ENCODE measurements around the gene GFOD1. TPM values are rescaled to one million over a fixed set of nuclear protein-coding genes. Genes with fewer than 3 reads are reported as not detected.

Gene GFOD1
- total RNA-seq, 1 donor from 2014 or later: 8.4 TPM

DNA sequence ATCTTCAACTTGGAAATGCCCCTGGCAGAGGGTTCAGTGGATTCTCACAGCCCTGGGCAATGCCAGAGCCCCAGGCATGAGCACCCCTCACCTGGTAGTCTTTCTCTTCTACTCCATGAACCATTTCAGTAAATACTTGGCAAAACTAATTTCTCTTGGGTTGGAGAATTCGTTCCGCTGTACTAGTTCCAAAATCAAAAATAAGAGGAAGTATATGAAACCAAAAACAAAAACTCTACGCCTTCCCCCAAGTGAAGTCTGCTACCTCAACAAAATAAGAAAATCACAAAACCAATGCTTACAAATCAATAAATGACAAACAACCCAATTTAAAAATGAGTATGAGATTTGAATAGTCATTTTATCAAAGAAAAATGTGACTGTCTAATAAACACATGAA is 12.6 kb downstream of the GFOD1 start:
- POLR2A ChIA-PET: interaction anchor here (0.7 kb wide), 1 partner anchor 34 kb away, joined by 3 read pairs; no protein-coding TSS in a partner anchor
- ATAC-seq (ENCODE audit: low read depth) (no peak), DNase-seq (no peak)
- CTCF ChIA-PET: no interaction called here
- Mint-ChIP-seq H3K9me3 (no peaks in the 10 kb centered on the region), H3K27ac (peak overlapping the region; percentile 68), H3K4me3 (peak overlapping the region; percentile 48), H3K36me3 (ENCODE audit: low read depth) (peaks cover 17% of the 10 kb centered on the region), H3K27me3 (no peaks in the 10 kb centered on the region), H3K4me1 (peaks cover 65% of the 10 kb centered on the region)
- intact Hi-C loops (cut with micrococcal nuclease): no loop called here
- TF ChIP-seq, protein P1, sequence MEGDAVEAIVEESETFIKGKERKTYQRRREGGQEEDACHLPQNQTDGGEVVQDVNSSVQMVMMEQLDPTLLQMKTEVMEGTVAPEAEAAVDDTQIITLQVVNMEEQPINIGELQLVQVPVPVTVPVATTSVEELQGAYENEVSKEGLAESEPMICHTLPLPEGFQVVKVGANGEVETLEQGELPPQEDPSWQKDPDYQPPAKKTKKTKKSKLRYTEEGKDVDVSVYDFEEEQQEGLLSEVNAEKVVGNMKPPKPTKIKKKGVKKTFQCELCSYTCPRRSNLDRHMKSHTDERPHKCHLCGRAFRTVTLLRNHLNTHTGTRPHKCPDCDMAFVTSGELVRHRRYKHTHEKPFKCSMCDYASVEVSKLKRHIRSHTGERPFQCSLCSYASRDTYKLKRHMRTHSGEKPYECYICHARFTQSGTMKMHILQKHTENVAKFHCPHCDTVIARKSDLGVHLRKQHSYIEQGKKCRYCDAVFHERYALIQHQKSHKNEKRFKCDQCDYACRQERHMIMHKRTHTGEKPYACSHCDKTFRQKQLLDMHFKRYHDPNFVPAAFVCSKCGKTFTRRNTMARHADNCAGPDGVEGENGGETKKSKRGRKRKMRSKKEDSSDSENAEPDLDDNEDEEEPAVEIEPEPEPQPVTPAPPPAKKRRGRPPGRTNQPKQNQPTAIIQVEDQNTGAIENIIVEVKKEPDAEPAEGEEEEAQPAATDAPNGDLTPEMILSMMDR (IDR thresholded peaks at IDR 0.05): no peak

DNA sequence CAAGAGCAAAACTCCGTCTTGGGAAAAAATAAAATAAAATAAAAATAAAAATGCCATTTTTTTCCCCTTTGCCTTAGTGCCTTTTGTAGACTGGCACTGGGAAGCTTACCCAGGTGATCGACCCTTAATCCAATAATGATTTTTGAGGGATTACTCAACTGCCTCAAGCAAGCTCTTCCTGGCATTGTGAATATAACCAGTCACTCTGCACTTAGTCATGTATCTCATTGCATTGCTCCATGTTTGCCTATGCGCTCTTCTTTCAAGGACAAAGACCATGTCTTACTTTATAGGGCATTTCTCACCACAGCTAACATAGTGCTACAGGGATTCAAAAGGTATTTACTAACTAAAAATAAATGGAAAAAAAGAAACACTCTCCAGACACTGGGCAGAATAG is 13.0 kb downstream of the GFOD1 start:
- no peaks in the 10 kb centered on the region for H3K27me3 Mint-ChIP-seq
- ChIA-PET POLR2A (interaction anchor here (0.5 to 1.2 kb wide), 2 partner anchors 12 to 1464 kb away, joined by 3 to 6 read pairs; no protein-coding TSS in a partner anchor), CTCF (no interaction called here)
- intact Hi-C loops (cut with micrococcal nuclease): no loop called here
- no peak for ATAC-seq (ENCODE audit: low read depth)
- DNase-seq: no peak
- no peaks in the 10 kb centered on the region for H3K9me3 Mint-ChIP-seq
- TF ChIP-seq, protein P1 (IDR thresholded peaks at IDR 0.05): no peak
- peak overlapping the region; percentile 68 for H3K27ac Mint-ChIP-seq
- peaks cover 63% of the 10 kb centered on the region for H3K4me1 Mint-ChIP-seq
- peak overlapping the region; percentile 48 for H3K4me3 Mint-ChIP-seq
- H3K36me3 Mint-ChIP-seq (ENCODE audit: low read depth): peaks cover 15% of the 10 kb centered on the region

DNA sequence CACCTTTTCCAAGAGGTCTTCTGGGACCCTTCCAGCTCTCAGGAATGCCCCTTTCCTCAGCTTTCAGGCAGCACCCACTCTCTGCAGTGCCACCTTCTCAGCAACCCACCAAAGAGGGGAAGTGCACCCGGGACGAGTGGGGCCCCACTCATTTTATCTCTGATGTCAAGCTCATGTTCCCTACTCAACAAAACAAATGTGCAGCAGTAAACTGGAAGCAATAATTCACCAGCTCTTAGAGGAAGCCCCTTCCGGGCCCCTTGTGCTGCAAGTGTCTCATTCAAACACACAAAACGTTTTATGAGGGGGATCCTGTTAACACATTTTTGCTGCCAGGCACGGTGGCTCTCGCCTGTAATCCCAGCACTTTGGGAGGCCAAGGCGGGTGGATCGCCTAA is 13.6 kb downstream of the GFOD1 start:
- Mint-ChIP-seq H3K36me3 (ENCODE audit: low read depth) (peaks cover 16% of the 10 kb centered on the region), H3K9me3 (no peaks in the 10 kb centered on the region), H3K4me1 (peaks cover 59% of the 10 kb centered on the region), H3K4me3 (no peak overlapping the region), H3K27ac (no peak overlapping the region), H3K27me3 (no peaks in the 10 kb centered on the region)
- DNase-seq (no peak), ATAC-seq (ENCODE audit: low read depth) (no peak)
- TF ChIP-seq, protein P1 (IDR thresholded peaks at IDR 0.05): no peak
- ChIA-PET POLR2A (interaction anchor here (0.5 to 1.2 kb wide), 2 partner anchors 13 to 1463 kb away, joined by 3 to 6 read pairs; no protein-coding TSS in a partner anchor), CTCF (interaction anchor here (0.6 kb wide), 1 partner anchor 116 kb away, joined by 5 read pairs; no protein-coding TSS in a partner anchor)
- intact Hi-C loops (cut with micrococcal nuclease): no loop called here

DNA sequence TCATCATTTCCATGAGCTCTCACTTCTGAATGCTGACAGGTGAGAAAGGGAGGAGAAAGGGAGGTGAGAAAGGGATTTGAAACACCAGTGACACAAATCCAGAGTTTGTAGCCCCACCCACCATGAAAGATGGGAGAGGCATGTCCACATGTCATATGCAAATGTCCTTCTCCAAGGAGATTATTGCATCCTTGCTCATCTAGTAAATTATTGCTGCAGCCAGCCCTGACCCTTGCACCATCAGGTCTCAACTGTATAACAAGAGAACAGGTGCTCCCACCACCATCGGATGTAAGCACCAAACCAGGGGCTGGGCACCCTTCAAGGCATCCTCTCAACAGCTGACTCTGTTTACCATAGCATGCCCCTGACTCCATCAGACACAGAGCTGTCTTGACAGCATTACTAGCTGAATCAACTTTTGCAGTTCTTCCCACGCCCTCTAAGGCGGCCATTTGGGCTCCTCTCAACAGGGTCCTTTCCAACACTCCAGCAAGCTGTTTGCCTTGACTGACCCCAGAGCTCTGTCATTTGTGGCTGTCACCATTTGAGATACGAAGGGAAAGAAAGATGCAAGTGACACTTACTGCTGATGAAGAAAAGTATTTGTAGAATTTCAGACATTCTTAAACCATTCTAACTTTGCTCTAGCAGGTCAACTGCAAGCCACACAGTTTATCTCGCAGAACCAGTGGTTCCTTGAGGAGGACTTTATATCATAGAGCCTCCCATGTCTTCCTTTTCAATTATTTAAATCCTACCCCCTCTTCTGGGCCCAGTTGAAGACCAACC is 14.2 kb downstream of the GFOD1 start:
- TF ChIP-seq, protein P1 (IDR thresholded peaks at IDR 0.05): no peak
- no peak for ATAC-seq (ENCODE audit: low read depth)
- Mint-ChIP-seq H3K9me3 (no peaks in the 10 kb centered on the region), H3K4me1 (peaks cover 53% of the 10 kb centered on the region), H3K4me3 (no peak overlapping the region), H3K27me3 (no peaks in the 10 kb centered on the region), H3K36me3 (ENCODE audit: low read depth) (peaks cover 14% of the 10 kb centered on the region), H3K27ac (no peak overlapping the region)
- intact Hi-C loops (cut with micrococcal nuclease): no loop called here
- no peak for DNase-seq
- ChIA-PET CTCF (interaction anchor here (0.6 kb wide), 1 partner anchor 116 kb away, joined by 5 read pairs; no protein-coding TSS in a partner anchor), POLR2A (interaction anchor here (1.2 kb wide), 1 partner anchor 13 kb away, joined by 6 read pairs; no protein-coding TSS in a partner anchor)

DNA sequence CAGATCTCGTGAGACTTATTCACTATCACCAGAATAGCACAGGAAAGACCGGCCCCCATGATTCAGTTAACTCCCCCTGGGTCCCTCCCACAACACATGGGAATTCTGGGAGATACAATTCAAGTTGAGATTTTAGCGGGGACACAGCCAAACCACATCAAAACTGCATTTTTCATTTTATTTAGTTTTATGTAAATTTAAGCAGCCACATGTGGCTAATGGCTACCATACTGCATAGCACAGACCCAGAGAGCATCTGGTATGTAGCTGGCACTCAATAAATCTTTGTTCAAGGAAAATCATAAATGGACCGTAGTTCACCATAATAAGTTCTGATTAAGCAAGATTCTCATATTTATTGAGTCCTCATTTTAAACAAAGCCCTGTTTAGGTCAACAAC is 15.3 kb downstream of the GFOD1 start:
- intact Hi-C loops (cut with micrococcal nuclease): no loop called here
- no peaks in the 10 kb centered on the region for H3K9me3 Mint-ChIP-seq
- H3K4me3 Mint-ChIP-seq: no peak overlapping the region
- TF ChIP-seq, protein P1 (IDR thresholded peaks at IDR 0.05): no peak
- H3K4me1 Mint-ChIP-seq: peaks cover 57% of the 10 kb centered on the region
- no peak for DNase-seq
- no peaks in the 10 kb centered on the region for H3K27me3 Mint-ChIP-seq
- ChIA-PET POLR2A (no interaction called here), CTCF (no interaction called here)
- no peak overlapping the region for H3K27ac Mint-ChIP-seq
- peaks cover 12% of the 10 kb centered on the region for H3K36me3 Mint-ChIP-seq (ENCODE audit: low read depth)
- no peak for ATAC-seq (ENCODE audit: low read depth)
